ENCODE measurements around the gene ACTL6B.

- TF ChIP-seq CTCF (IDR thresholded peaks at IDR 0.05; ENCODE audit: low read length), result no peak
- TF ChIP-seq EZH2 (IDR thresholded peaks at IDR 0.05; ENCODE audit: borderline replicate concordance, low read length), result no peak
These were observed 29.1 kb downstream of the ACTL6B start for GRCh38 chr7:100627238-100627549.
